Adrenal gland (tissue), 12 donors: ENCODE measurements around the gene TOMM22. TPM values are rescaled to one million over a fixed set of nuclear protein-coding genes. Genes with fewer than 3 reads are reported as not detected.
A peak's percentile ranks its signal among the peaks of the same experiment; 100 is the strongest.

Source experiments
- DNase-seq, 7 donors: peaks; one replicate each; pipeline ENCODE4 v3.0.0-alpha.2; 2019 to 2020
- H3K27ac ChIP-seq, 5 donors: fragments of 200-600 bp; sonication (generic) in 4 of 5; 1 replicate in 3 of 5; 2 replicates in 2 of 5; pipeline versions ENCODE4 v1.5.1 to v1.8.0; 2016 to 2020; ENCODE audit warnings: mild to moderate bottlenecking in 1 of 5
- H3K27me3 ChIP-seq: fragments of 200-600 bp; 2 replicates; pipeline ENCODE4 v1.8.0; 2021
- H3K36me3 ChIP-seq, 2 donors: fragments of 200-600 bp; replicated peaks in 1 of 2; 1 replicate in 1 of 2; 2 replicates in 1 of 2; pipeline versions ENCODE4 v1.5.1 to v1.8.0; 2018 to 2022
- H3K4me1 ChIP-seq, 2 donors: fragments of 200-600 bp; replicated peaks in 1 of 2; 1 replicate in 1 of 2; 2 replicates in 1 of 2; pipeline versions ENCODE4 v1.5.1 to v1.8.0; 2018 to 2021
- H3K4me3 ChIP-seq, 4 donors: fragments of 200-600 bp; sonication (generic) in 3 of 4; one replicate each; pipeline ENCODE4 v1.5.1; 2016 to 2018
- H3K9me3 ChIP-seq, 3 donors: fragments of 200-600 bp; sonication (generic) in 1 of 3; replicated peaks in 1 of 3; 1 replicate in 2 of 3; 2 replicates in 1 of 3; pipeline versions ENCODE4 v1.5.1 to v1.8.0; 2016 to 2021
- POLR2A ChIP-seq, 2 donors: fragments of 450-650 bp; IDR thresholded peaks; one replicate each; pipeline ENCODE4 v1.6.1; 2017; ENCODE audit warnings: antibody characterized with exemption in 2 of 2, mild to moderate bottlenecking in 2 of 2, moderate library complexity in 1 of 2
- WGBS, 4 donors: extraction: QIAGEN DNeasy Blood & Tissue Kit in 2 of 4; methylation state at CpG; one replicate each; pipeline versions ENCODE4 v1.1.5 to v1.1.7; 2013 to 2017; 5-methylcytosine and 5-hydroxymethylcytosine counted together
- intact Hi-C, 2 donors: fragments of 100-400 bp; cut with DNase I; formaldehyde crosslinking; loops; one replicate each; pipeline versions ENCODE4 v1.14.1 to v1.15.0; 2022 to 2023
- polyA plus RNA-seq, 3 donors: library from polyadenylated mRNA; stranded (reverse); fragments of 200-250 nt in 2 of 3; fragments of 350-450 nt in 1 of 3; fragmentation: Illumina TruSeq in 1 of 3; extraction: RNeasy Lipid Tissue Mini Kit (QIAGEN cat#74804) in 1 of 3; gene quantifications; one replicate each; pipeline ENCODE4 v1.2.3, GENCODE V29; 2013 to 2014
- total RNA-seq, 9 donors: library from RNA; depleted of rRNA in 4 of 9; stranded (reverse); fragments of >200 nt in 4 of 9; fragments of 120-200 nt in 1 of 9; fragmentation: NEBNext Ultra II Directional in 1 of 9; extraction: Animal tissue kit (Norgen Biotek cat#: 25700) in 1 of 9; gene quantifications; one replicate each; pipeline versions ENCODE4 v1.1.0 to v1.2.4, GENCODE V29; 2013 to 2023
- TF ChIP-seq, protein P1 (sequence below), 6 experiments: fragments of 450-650 bp in 4 of 6; fragments of 200-600 bp in 2 of 6; sonication (generic) in 1 of 6; IDR thresholded peaks; 1 replicate in 5 of 6; 2 replicates in 1 of 6; pipeline versions ENCODE4 v1.5.1 to v1.8.0; 2016 to 2021; ENCODE audit warnings: antibody characterized with exemption in 6 of 6, mild to moderate bottlenecking in 2 of 6, moderate library complexity in 1 of 6
- donor health status: healthy with polysubstance abuse.
- donor health status: Bipolar disorder and iron deficiency.
- donor health status: DM: yes; HTN: yes; CAD: no.
- donor health status: DM: no; HTN: no; CAD: no.
- donor health status: DM: no; HTN: no; CAD: no.
- donor health status: DM: yes; HTN: yes; CAD: no.

Gene TOMM22
- total and polyA plus RNA-seq, 12 donors, result 16.9 to 86.3 (median 55.3) TPM

DNA sequence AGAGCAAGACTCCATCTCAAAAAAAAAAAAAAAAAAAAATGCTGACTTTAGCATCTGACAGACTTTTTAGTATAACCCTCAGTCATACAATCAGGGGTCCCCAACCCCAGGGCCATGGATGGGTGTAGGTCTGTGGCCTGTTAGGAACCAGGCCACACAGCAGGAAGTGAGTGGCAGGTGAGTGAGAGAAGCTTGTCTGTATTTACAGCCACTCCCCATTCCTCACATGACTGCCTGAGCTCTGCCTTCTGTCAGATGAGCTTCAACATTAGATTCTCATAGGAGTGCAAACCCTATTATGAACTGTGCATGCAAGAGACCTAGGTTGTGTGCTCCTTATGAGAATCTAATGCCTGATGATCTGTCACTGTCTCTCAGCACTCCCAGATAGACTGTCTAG is 28.9 kb upstream of the TOMM22 start:
- H3K4me1 ChIP-seq, result peaks cover 0 to 12% of the 10 kb centered on the region in 2 donors
- no peak for DNase-seq
- TF ChIP-seq, protein P1, sequence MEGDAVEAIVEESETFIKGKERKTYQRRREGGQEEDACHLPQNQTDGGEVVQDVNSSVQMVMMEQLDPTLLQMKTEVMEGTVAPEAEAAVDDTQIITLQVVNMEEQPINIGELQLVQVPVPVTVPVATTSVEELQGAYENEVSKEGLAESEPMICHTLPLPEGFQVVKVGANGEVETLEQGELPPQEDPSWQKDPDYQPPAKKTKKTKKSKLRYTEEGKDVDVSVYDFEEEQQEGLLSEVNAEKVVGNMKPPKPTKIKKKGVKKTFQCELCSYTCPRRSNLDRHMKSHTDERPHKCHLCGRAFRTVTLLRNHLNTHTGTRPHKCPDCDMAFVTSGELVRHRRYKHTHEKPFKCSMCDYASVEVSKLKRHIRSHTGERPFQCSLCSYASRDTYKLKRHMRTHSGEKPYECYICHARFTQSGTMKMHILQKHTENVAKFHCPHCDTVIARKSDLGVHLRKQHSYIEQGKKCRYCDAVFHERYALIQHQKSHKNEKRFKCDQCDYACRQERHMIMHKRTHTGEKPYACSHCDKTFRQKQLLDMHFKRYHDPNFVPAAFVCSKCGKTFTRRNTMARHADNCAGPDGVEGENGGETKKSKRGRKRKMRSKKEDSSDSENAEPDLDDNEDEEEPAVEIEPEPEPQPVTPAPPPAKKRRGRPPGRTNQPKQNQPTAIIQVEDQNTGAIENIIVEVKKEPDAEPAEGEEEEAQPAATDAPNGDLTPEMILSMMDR (IDR thresholded peaks at IDR 0.05), result no peak
- no peak for TF ChIP-seq POLR2A (IDR thresholded peaks at IDR 0.05)
- no peaks in the 10 kb centered on the region for H3K9me3 ChIP-seq
- H3K36me3 ChIP-seq, result no peaks in the 10 kb centered on the region
- intact Hi-C loops, result loop anchor here in 1 of 2 donors (10.0 kb wide), 1 partner anchor 138 kb away; no protein-coding TSS in a partner anchor
- H3K27me3 ChIP-seq, result no peaks in the 10 kb centered on the region
- no peak overlapping the region for H3K27ac ChIP-seq
- no peak overlapping the region for H3K4me3 ChIP-seq

DNA sequence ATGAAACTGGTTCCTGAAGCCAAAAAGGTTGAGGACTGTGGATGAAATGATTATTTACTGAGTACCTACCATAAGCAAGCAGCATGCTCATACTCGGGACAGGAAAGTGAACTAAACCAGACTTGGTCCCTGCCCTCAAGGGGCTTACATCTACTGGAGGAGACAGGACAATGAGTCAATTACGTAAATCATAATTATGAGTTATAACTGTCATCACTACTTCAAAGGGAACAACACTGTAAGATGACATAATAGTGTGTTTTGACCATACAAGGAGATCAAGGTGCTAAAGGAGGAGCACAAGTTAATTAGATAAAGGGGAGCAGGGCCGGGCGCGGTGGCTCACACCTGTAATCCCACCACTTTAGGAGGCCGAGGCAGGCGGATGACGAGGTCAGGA is 28.0 kb upstream of the TOMM22 start:
- intact Hi-C loops, result loop anchor here in 1 of 2 donors (10.0 kb wide), 1 partner anchor 139 kb away; no protein-coding TSS in a partner anchor

DNA sequence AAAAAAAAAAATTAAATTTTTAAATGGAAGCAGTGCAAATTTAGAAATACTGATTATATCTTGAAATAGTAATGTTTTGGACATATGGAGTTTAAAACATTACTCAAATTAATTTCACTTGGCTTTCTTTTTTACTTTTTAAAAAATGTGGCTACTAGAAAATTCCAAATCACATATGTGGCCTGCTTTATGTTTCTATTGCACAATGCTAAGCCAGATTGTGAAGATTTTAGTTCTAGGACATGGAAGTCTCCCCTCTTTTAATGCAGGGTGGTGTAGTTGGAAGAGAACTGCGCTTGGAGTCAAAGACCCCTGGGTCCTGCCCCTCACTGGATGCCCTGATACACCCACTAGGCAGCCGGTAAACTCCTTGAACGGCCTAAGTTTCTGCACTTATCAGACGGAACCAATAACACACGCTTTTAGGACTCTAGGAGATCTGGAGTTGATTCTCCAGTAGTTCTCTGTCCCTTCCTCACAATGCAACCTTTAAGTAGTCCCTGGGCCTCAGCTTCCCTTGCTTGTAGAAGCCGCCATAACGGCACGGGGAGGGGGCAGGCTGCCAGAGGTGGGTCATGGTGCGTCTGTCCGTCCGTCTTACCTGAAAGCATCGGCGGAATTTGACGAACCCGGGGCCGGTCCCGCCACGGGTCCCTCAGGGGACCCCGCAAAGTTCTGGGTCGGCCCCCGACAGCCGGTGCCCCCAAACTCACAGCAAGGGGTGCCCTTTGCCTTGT is 26.1 kb upstream of the TOMM22 start:
- peak overlapping the region in 3 of 5 donors; percentile 91 to 93 (median 93) for H3K27ac ChIP-seq
- TF ChIP-seq, protein P1 (IDR thresholded peaks at IDR 0.05), result no peak
- no peak for TF ChIP-seq POLR2A (IDR thresholded peaks at IDR 0.05)
- H3K36me3 ChIP-seq, result no peaks in the 10 kb centered on the region
- peak overlapping the region in 3 of 4 donors; percentile 71 to 94 (median 73) for H3K4me3 ChIP-seq
- DNase-seq, result peak in 2 of 7 donors; percentile 7 to 29
- 6 to 24% (median 15%) methylated on average over 5 to 22 of the region's 22 CpGs for WGBS, 4 donors
- no peaks in the 10 kb centered on the region for H3K9me3 ChIP-seq
- H3K4me1 ChIP-seq, result peaks cover 0 to 16% of the 10 kb centered on the region in 2 donors
- H3K27me3 ChIP-seq, result no peaks in the 10 kb centered on the region
- intact Hi-C loops, result loop anchor here in 1 of 2 donors (10.0 kb wide), 1 partner anchor 141 kb away; no protein-coding TSS in a partner anchor

More for the DNA sequence above, 28.0 kb upstream of the TOMM22 start:
- Histone ChIP-seq H3K36me3 (no peaks in the 10 kb centered on the region), H3K4me3 (no peak overlapping the region), H3K27me3 (no peaks in the 10 kb centered on the region), H3K9me3 (no peaks in the 10 kb centered on the region), H3K4me1 (peaks cover 0 to 16% of the 10 kb centered on the region in 2 donors), H3K27ac (no peak overlapping the region)
- WGBS, 4 donors, result 94 to 97% (median 95%) methylated on average over 8 of the region's 8 CpGs
- no peak for TF ChIP-seq POLR2A (IDR thresholded peaks at IDR 0.05)
- TF ChIP-seq, protein P1 (IDR thresholded peaks at IDR 0.05), result no peak
- DNase-seq, result no peak

DNA sequence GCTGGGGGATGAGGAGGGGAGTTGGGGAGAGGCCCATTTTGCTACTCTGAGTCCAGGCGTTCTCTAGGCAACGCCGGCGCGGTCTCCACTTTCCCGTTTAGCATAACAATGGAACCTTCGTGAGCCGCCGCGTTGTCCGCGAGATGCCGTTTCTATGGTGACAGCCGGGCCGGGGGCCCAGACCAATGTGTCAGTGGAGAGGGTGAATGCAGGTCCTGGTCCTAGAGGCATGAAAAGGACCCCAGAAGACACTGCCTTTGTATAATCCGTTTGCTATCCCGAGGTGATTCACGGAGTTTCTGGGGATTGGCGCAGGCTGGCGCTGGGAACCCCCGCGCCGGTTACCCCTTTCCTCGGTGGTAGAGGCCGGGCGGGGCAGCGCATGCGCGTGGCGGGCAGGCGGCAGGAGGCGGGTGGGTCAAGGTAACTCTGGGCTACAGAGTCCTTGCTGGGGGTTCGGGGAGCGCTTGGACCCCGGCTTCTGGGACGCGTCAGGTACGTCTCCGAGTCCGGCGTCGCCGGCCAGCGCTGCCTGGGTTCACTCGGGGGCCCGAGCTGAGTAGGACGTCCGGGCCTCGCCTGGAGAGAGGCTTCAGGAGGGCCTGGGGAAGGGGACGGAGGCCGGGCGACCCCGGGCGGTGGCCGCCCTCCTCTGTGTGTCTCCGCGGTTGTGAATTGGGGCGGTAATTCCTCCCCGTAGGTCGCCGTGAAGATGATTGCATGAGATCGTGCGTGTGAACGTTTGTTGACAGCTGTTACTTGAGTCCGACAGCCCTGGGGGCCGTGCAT is 25.3 kb upstream of the TOMM22 start, which contains the start of the genes CBY1 and FAM227A:
TSS of gene CBY1 (plus strand) at position 383 of the 789 bp plus-strand sequence. CDS start 11,417 bp downstream, outside the sequence.
TSS of gene FAM227A (minus strand) at position 137 of the 789 bp plus-strand sequence. CDS start 6,224 bp downstream, outside the sequence.
- TF ChIP-seq, protein P1 (IDR thresholded peaks at IDR 0.05), result peak in 1 of 6 experiments; percentile 7
- no peak for TF ChIP-seq POLR2A (IDR thresholded peaks at IDR 0.05)
- no peaks in the 10 kb centered on the region for H3K27me3 ChIP-seq
- WGBS, 4 donors, result 0 to 1% (median 1%) methylated on average over 25 to 66 of the region's 66 CpGs
- H3K9me3 ChIP-seq, result no peaks in the 10 kb centered on the region
- peak within 1 kb of the TSS; percentile 50 to 93 (median 91) for H3K27ac ChIP-seq
- H3K4me3 ChIP-seq, result peak within 1 kb of the TSS; percentile 71 to 94 (median 77)
- intact Hi-C loops, result loop anchor here in 1 of 2 donors (10.0 kb wide), 1 partner anchor 142 kb away; no protein-coding TSS in a partner anchor
- DNase-seq, result peak; percentile 86 to 93 (median 89)
- peaks cover 0 to 16% of the 10 kb centered on the region in 2 donors for H3K4me1 ChIP-seq
- H3K36me3 ChIP-seq, result no peaks in the 10 kb centered on the region
